Lower leg skin (tissue), 4 donors: ENCODE data around the gene OR5B12. TPM values are rescaled to one million over a fixed set of nuclear protein-coding genes. Genes with fewer than 3 reads are reported as not detected.

Source experiments
- DNase-seq, 2 donors: peaks; one replicate each; pipeline ENCODE4 v3.0.0-alpha.2; 2019; ENCODE audit warnings: low spot score in 2 of 2
- H3K4me3 ChIP-seq: fragments of 200-600 bp; sonication (generic); 2 replicates; pipeline ENCODE4 v1.5.1; 2017; ENCODE audit warnings: mild to moderate bottlenecking, low read depth; ENCODE audit not compliant: poor library complexity, severe bottlenecking
- CTCF ChIP-seq, 3 donors: fragments of 450-650 bp; IDR thresholded peaks; one replicate each; pipeline ENCODE4 v1.5.1; 2016; ENCODE audit warnings: antibody characterized with exemption in 3 of 3, mild to moderate bottlenecking in 3 of 3, moderate library complexity in 2 of 3
- POLR2A ChIP-seq, 2 donors: fragments of 450-650 bp; IDR thresholded peaks; one replicate each; pipeline ENCODE4 v1.6.1; 2016 to 2017; ENCODE audit warnings: antibody characterized with exemption in 2 of 2, mild to moderate bottlenecking in 1 of 2, moderate library complexity in 1 of 2
- WGBS, 2 donors: methylation state at CpG; one replicate each; pipeline ENCODE4 v1.1.5; 2018; 5-methylcytosine and 5-hydroxymethylcytosine counted together
- intact Hi-C: fragments of 100-400 bp; cut with DNase I; formaldehyde crosslinking; loops from one replicate; pipeline ENCODE4 v1.15.0; 2023; ENCODE audit warnings: low total_unique reads
- total RNA-seq, 4 donors: library from RNA; depleted of rRNA; stranded (reverse); fragments of >200 nt; gene quantifications; one replicate each; pipeline ENCODE4 v1.1.0, GENCODE V29; 2016

OR5B12 gene
- total RNA-seq, 4 donors from 2014 or later = not detected

GRCh38 chr11:58465690-58466089 is 23.7 kb upstream of the OR5B12 start:
- no peak for DNase-seq
- WGBS, 2 donors = 49 to 50% methylated on average over 3 of the region's 3 CpGs
- intact Hi-C loops = no loop called here
- no peak for TF ChIP-seq POLR2A (IDR thresholded peaks at IDR 0.05)
- TF ChIP-seq CTCF (IDR thresholded peaks at IDR 0.05) = no peak
- no peak overlapping the region for H3K4me3 ChIP-seq

GRCh38 chr11:58451585-58451984 is 9.5 kb upstream of the OR5B12 start:
- TF ChIP-seq CTCF (IDR thresholded peaks at IDR 0.05) (no peak), POLR2A (IDR thresholded peaks at IDR 0.05) (no peak)
- intact Hi-C loops = no loop called here
- WGBS, 2 donors = 47 to 51% methylated on average over 3 of the region's 3 CpGs
- H3K4me3 ChIP-seq = no peak overlapping the region
- no peak for DNase-seq

GRCh38 chr11:58446294-58446693 is 4.3 kb upstream of the OR5B12 start:
- no peak overlapping the region for H3K4me3 ChIP-seq
- TF ChIP-seq POLR2A (IDR thresholded peaks at IDR 0.05) = no peak
- no peak for TF ChIP-seq CTCF (IDR thresholded peaks at IDR 0.05)
- DNase-seq = no peak
- intact Hi-C loops = no loop called here
- 74 to 81% methylated on average over 6 of the region's 6 CpGs for WGBS, 2 donors

GRCh38 chr11:58444300-58444699 is 2.3 kb upstream of the OR5B12 start:
- 90 to 92% methylated on average over 2 of the region's 2 CpGs for WGBS, 2 donors
- no peak for DNase-seq
- TF ChIP-seq CTCF (IDR thresholded peaks at IDR 0.05) (no peak), POLR2A (IDR thresholded peaks at IDR 0.05) (no peak)
- intact Hi-C loops = no loop called here
- no peak overlapping the region for H3K4me3 ChIP-seq

GRCh38 chr11:58438486-58438885 is 3.5 kb downstream of the OR5B12 start:
- no peak for TF ChIP-seq POLR2A (IDR thresholded peaks at IDR 0.05)
- no peak for TF ChIP-seq CTCF (IDR thresholded peaks at IDR 0.05)
- 62 to 69% methylated on average over 4 of the region's 4 CpGs for WGBS, 2 donors
- DNase-seq = no peak
- intact Hi-C loops = no loop called here
- no peak overlapping the region for H3K4me3 ChIP-seq

- 71 to 79% methylated on average over 3 of the region's 3 CpGs for WGBS, 2 donors
- no peak for TF ChIP-seq POLR2A (IDR thresholded peaks at IDR 0.05)
- TF ChIP-seq CTCF (IDR thresholded peaks at IDR 0.05) = no peak
- intact Hi-C loops = no loop called here
Measured at GRCh38 chr11:58434217-58434616, 7.8 kb downstream of the OR5B12 start.

More at GRCh38 chr11:58434217-58434616, 7.8 kb downstream of the OR5B12 start:
- DNase-seq = no peak
- H3K4me3 ChIP-seq = no peak overlapping the region
